HepG2 (cell line): ENCODE results near the gene ANKFY1. TPM values are rescaled to one million over a fixed set of nuclear protein-coding genes. Genes with fewer than 3 reads are reported as not detected.

ENCODE experiments used
- ARID2 ChIP-seq: sonication (generic); formaldehyde crosslinking; IDR thresholded peaks from 2 replicates; pipeline ENCODE4 v1.8.1; 2022; ENCODE audit warnings: mild to moderate bottlenecking, missing genetic modification reagents, borderline replicate concordance
- CSRNP2 ChIP-seq: sonication (generic); formaldehyde crosslinking; conservative IDR thresholded peaks from 2 replicates; pipeline ENCODE4 v1.8.0; 2022; ENCODE audit warnings: low read depth, missing genetic modification reagents
- IKZF1 ChIP-seq: fragments of 450-650 bp; IDR thresholded peaks from 2 replicates; pipeline ENCODE4 v1.7.1; 2016
- NBN ChIP-seq: fragments of 450-650 bp; conservative IDR thresholded peaks from 2 replicates; pipeline ENCODE4 v1.6.1; 2017
- PHF21A ChIP-seq: sonication (generic); formaldehyde crosslinking; IDR thresholded peaks from 2 replicates; pipeline ENCODE4 v1.5.0; 2020; ENCODE audit warnings: mild to moderate bottlenecking, missing genetic modification reagents
- SMAD1 ChIP-seq: sonication (generic); formaldehyde crosslinking; IDR thresholded peaks from 2 replicates; pipeline ENCODE4 v1.4.0; 2020; ENCODE audit warnings: missing genetic modification reagents, low read depth, mild to moderate bottlenecking, borderline replicate concordance
- YEATS2 ChIP-seq: sonication (generic); formaldehyde crosslinking; IDR thresholded peaks from 2 replicates; pipeline ENCODE4 v1.4.0; 2020; ENCODE audit warnings: missing genetic modification reagents, borderline replicate concordance
- ZBTB4 ChIP-seq: sonication (generic); formaldehyde crosslinking; IDR thresholded peaks from 2 replicates; pipeline ENCODE4 v1.4.0; 2020; ENCODE audit warnings: missing genetic modification reagents, mild to moderate bottlenecking, borderline replicate concordance
- ZBTB43 ChIP-seq: sonication (generic); formaldehyde crosslinking; conservative IDR thresholded peaks from 2 replicates; pipeline ENCODE4 v1.4.0; 2020; ENCODE audit warnings: missing genetic modification reagents
- ZNF33A ChIP-seq: sonication (generic); formaldehyde crosslinking; IDR thresholded peaks from 2 replicates; pipeline ENCODE4 v1.5.1; 2020; ENCODE audit warnings: missing genetic modification reagents, mild to moderate bottlenecking, moderate library complexity, borderline replicate concordance
- ZNF383 ChIP-seq: sonication (generic); formaldehyde crosslinking; IDR thresholded peaks from 2 replicates; pipeline ENCODE4 v1.4.0; 2020; ENCODE audit warnings: missing genetic modification reagents, mild to moderate bottlenecking, borderline replicate concordance
- ZNF44 ChIP-seq: sonication (generic); formaldehyde crosslinking; IDR thresholded peaks from 2 replicates; pipeline ENCODE4 v1.5.1; 2020; ENCODE audit warnings: mild to moderate bottlenecking, missing genetic modification reagents
- ZNF570 ChIP-seq: sonication (generic); formaldehyde crosslinking; IDR thresholded peaks from 2 replicates; pipeline ENCODE4 v1.4.0; 2020; ENCODE audit warnings: mild to moderate bottlenecking, missing genetic modification reagents, borderline replicate concordance
- ZNF646 ChIP-seq: sonication (generic); formaldehyde crosslinking; IDR thresholded peaks from 2 replicates; pipeline ENCODE4 v1.9.0; 2021; ENCODE audit warnings: mild to moderate bottlenecking, missing genetic modification reagents
- ZNF780A ChIP-seq: sonication (generic); formaldehyde crosslinking; IDR thresholded peaks from 2 replicates; pipeline ENCODE4 v1.8.0; 2022; ENCODE audit warnings: mild to moderate bottlenecking, missing genetic modification reagents, moderate library complexity
- polyA plus RNA-seq, 8 experiments: library from polyadenylated mRNA; depleted of rRNA in 3 of 8; stranded (reverse) in 7 of 8; unstranded in 1 of 8; fragments of >200 nt; fragmentation: Illumina TruSeq in 4 of 8; extraction: Trizol in 4 of 8; gene quantifications; 2 replicates each; pipeline versions ENCODE4 v1.2.1 to v1.2.3, GENCODE V29; 2011 to 2016; ENCODE audit warnings: low read depth in 4 of 8, missing spikeins in 1 of 8, mixed read lengths in 1 of 8; ENCODE audit not compliant: insufficient read depth in 1 of 8
- total RNA-seq, 5 experiments: library from RNA; depleted of rRNA; stranded (reverse); fragments of >200 nt; fragmentation: Illumina TruSeq; extraction: Trizol; gene quantifications; 2 replicates each; pipeline ENCODE4 v1.2.3, GENCODE V29; 2016; ENCODE audit warnings: low read depth in 1 of 5

ANKFY1 gene
- total and polyA plus RNA-seq, 2 of the 13 experiments (the other 11 are each of a cell fraction or from before 2014, with no cell fraction given): 11.9 to 16.8 TPM

GRCh38 chr17:4310354-4311060 is 46.7 kb upstream of the ANKFY1 start (continued):
- TF ChIP-seq ZBTB4 (no peak), PHF21A (CRISPR knock-in tag) (peak; percentile 70; the same call in 1 of the 2 replicates), ZNF780A (no peak), ZBTB43 (CRISPR knock-in tag) (no peak), ZNF646 (CRISPR knock-in tag) (no peak), SMAD1 (no peak), CSRNP2 (no peak), YEATS2 (CRISPR knock-in tag) (no peak), IKZF1 (no peak), ARID2 (no peak), ZNF570 (CRISPR knock-in tag) (no peak), ZNF383 (no peak), NBN (no peak), ZNF33A (no peak), ZNF44 (CRISPR knock-in tag) (no peak)
